CD8-positive, alpha-beta memory T cell (primary cell): ENCODE results near the gene MORN1. TPM values are rescaled to one million over a fixed set of nuclear protein-coding genes. Genes with fewer than 3 reads are reported as not detected.
A peak's percentile ranks its signal among the peaks of the same experiment; 100 is the strongest.

Experiments
- CTCF ChIA-PET: fragments of 350-600 bp; sonication (Branson Sonifier 250); formaldehyde crosslinking; loops from one replicate; lab custom pipeline; 2021; ENCODE audit warnings: antibody characterized with exemption; lab: Charles Lee
- POLR2A ChIA-PET: fragments of 350-600 bp; sonication (Branson Sonifier 250); formaldehyde crosslinking; loops from one replicate; lab custom pipeline; 2021; ENCODE audit warnings: antibody characterized with exemption; lab: Charles Lee
- DNase-seq, 5 donors: peaks; one replicate each; pipeline versions ENCODE4 v3.0.0 to v3.0.0-alpha.2; 2020 to 2022; ENCODE audit warnings: mixed read lengths in 1 of 5
- H3K27ac ChIP-seq: one replicate; pipeline ENCODE4 v1.7.0; 2013; ENCODE audit warnings: low read depth, mild to moderate bottlenecking, low read length, moderate library complexity
- H3K27me3 ChIP-seq: 2 replicates; pipeline ENCODE4 v1.7.0; 2013; ENCODE audit warnings: low read length, mild to moderate bottlenecking; ENCODE audit not compliant: insufficient read depth, poor library complexity, severe bottlenecking
- H3K36me3 ChIP-seq: 2 replicates; pipeline ENCODE4 v1.7.0; 2013; ENCODE audit warnings: mild to moderate bottlenecking, low read length, moderate library complexity; ENCODE audit not compliant: insufficient read depth
- H3K4me1 ChIP-seq: 2 replicates; pipeline ENCODE4 v1.7.0; 2013; ENCODE audit warnings: mild to moderate bottlenecking, low read length, moderate library complexity; ENCODE audit not compliant: insufficient read depth
- H3K4me3 ChIP-seq: 2 replicates; pipeline ENCODE4 v1.7.0; 2013; ENCODE audit warnings: mild to moderate bottlenecking, low read length
- H3K9me3 ChIP-seq: 2 replicates; pipeline ENCODE4 v1.7.0; 2013; ENCODE audit warnings: mild to moderate bottlenecking, low read length
- H3K27ac Mint-ChIP-seq, 8 donors: one replicate each; pipeline ENCODE4 v1.8.0; 2020 to 2021; ENCODE audit warnings: mixed read lengths in 8 of 8, mild to moderate bottlenecking in 6 of 8, inconsistent platforms in 3 of 8, moderate library complexity in 3 of 8
- H3K27me3 Mint-ChIP-seq, 2 donors: one replicate each; pipeline ENCODE4 v1.8.0; 2020 to 2021; ENCODE audit warnings: mixed read lengths in 2 of 2, mild to moderate bottlenecking in 1 of 2, moderate library complexity in 1 of 2
- H3K36me3 Mint-ChIP-seq, 3 donors: one replicate each; pipeline ENCODE4 v1.8.0; 2020 to 2021; ENCODE audit warnings: mixed read lengths in 3 of 3, inconsistent platforms in 1 of 3, mild to moderate bottlenecking in 1 of 3
- H3K4me1 Mint-ChIP-seq, 3 donors: one replicate each; pipeline ENCODE4 v1.8.0; 2020 to 2021; ENCODE audit warnings: mixed read lengths in 3 of 3, inconsistent platforms in 1 of 3, mild to moderate bottlenecking in 1 of 3
- H3K4me3 Mint-ChIP-seq, 7 donors: one replicate each; pipeline ENCODE4 v1.8.0; 2020 to 2021; ENCODE audit warnings: mixed read lengths in 7 of 7, mild to moderate bottlenecking in 6 of 7, moderate library complexity in 4 of 7, inconsistent platforms in 2 of 7
- H3K9me3 Mint-ChIP-seq, 5 donors: one replicate each; pipeline ENCODE4 v1.8.0; 2020 to 2022; ENCODE audit warnings: mixed read lengths in 5 of 5, mild to moderate bottlenecking in 3 of 5, moderate library complexity in 2 of 5, inconsistent platforms in 1 of 5
- polyA plus RNA-seq: library from polyadenylated mRNA; unstranded; fragments of 300-500 nt; fragmentation: Illumina TruSeq; gene quantifications from one replicate; pipeline ENCODE4 v1.2.3, GENCODE V29; 2021
- total RNA-seq, 2 experiments: library from RNA; stranded (reverse); gene quantifications; one replicate each; pipeline ENCODE4 v1.2.3, GENCODE V29; 2021

Gene MORN1
- total and polyA plus RNA-seq, 3 experiments from 2014 or later, result 3.3 to 10.4 (median 9.4) TPM

- Mint-ChIP-seq H3K4me3 (peak overlapping the region in 6 of 7 donors; percentile 23 to 81 (median 51)), H3K27me3 (no peaks in the 10 kb centered on the region), H3K4me1 (peaks cover 5 to 35% (median 10%) of the 10 kb centered on the region in 3 donors), H3K9me3 (no peaks in the 10 kb centered on the region), H3K27ac (peak overlapping the region in 4 of 8 donors; percentile 47 to 83 (median 78)), H3K36me3 (no peaks in the 10 kb centered on the region)
- ChIA-PET POLR2A (interaction anchor here (0.7 to 2.6 kb wide), 2 partner anchors 10 to 122 kb away, joined by 3 to 7 read pairs; partner anchors contain the start of gene FAAP20), CTCF (interaction anchor here (1.3 to 2.8 kb wide), 3 partner anchors 83 to 122 kb away, joined by 4 to 22 read pairs (median 21); partner anchors contain the start of gene FAAP20)
- no peak overlapping the region for H3K4me3 ChIP-seq
- no peaks in the 10 kb centered on the region for H3K9me3 ChIP-seq
- peaks cover 5% of the 10 kb centered on the region for H3K27me3 ChIP-seq
- no peak for DNase-seq
- peaks cover 34% of the 10 kb centered on the region for H3K4me1 ChIP-seq
- no peak overlapping the region for H3K27ac ChIP-seq
- H3K36me3 ChIP-seq, result no peaks in the 10 kb centered on the region
Observed at GRCh38 chr1:2317230-2318065, 73.9 kb downstream of the MORN1 start.

GRCh38 chr1:2316451-2316961, 74.8 kb downstream of the MORN1 start:
- ChIA-PET CTCF (interaction anchor here (1.1 to 2.8 kb wide), 6 partner anchors 16 to 121 kb away, joined by 3 to 22 read pairs (median 6); partner anchors contain the start of gene FAAP20), POLR2A (interaction anchor here (0.7 to 2.6 kb wide), 3 partner anchors 11 to 121 kb away, joined by 3 to 7 read pairs (median 4); partner anchors contain the start of gene FAAP20)
- peak overlapping the region in 3 of 8 donors; percentile 19 to 75 (median 29) for H3K27ac Mint-ChIP-seq
- no peak overlapping the region for H3K4me3 Mint-ChIP-seq
- Histone ChIP-seq H3K9me3 (no peaks in the 10 kb centered on the region), H3K27me3 (no peaks in the 10 kb centered on the region), H3K36me3 (no peaks in the 10 kb centered on the region), H3K27ac (no peak overlapping the region), H3K4me3 (no peak overlapping the region), H3K4me1 (peaks cover 44% of the 10 kb centered on the region)
- no peaks in the 10 kb centered on the region for H3K27me3 Mint-ChIP-seq
- H3K9me3 Mint-ChIP-seq, result no peaks in the 10 kb centered on the region
- H3K36me3 Mint-ChIP-seq, result no peaks in the 10 kb centered on the region
- H3K4me1 Mint-ChIP-seq, result peaks cover 7 to 44% (median 10%) of the 10 kb centered on the region in 3 donors
- no peak for DNase-seq

- DNase-seq, result no peak
- H3K4me1 Mint-ChIP-seq, result peaks cover 7 to 48% (median 10%) of the 10 kb centered on the region in 3 donors
- Histone ChIP-seq H3K4me1 (peaks cover 44% of the 10 kb centered on the region), H3K27me3 (no peaks in the 10 kb centered on the region), H3K9me3 (no peaks in the 10 kb centered on the region), H3K27ac (peak overlapping the region; percentile 38), H3K4me3 (peak overlapping the region; percentile 55), H3K36me3 (no peaks in the 10 kb centered on the region)
- H3K9me3 Mint-ChIP-seq, result no peaks in the 10 kb centered on the region
- ChIA-PET CTCF (interaction anchor here (0.9 to 2.8 kb wide), 11 partner anchors 15 to 120 kb away, joined by 3 to 22 read pairs (median 6); partner anchors contain the start of gene FAAP20), POLR2A (interaction anchor here (0.9 to 3.4 kb wide), 8 partner anchors 15 to 121 kb away, joined by 3 to 12 read pairs (median 5); partner anchors contain the start of gene FAAP20)
- no peaks in the 10 kb centered on the region for H3K36me3 Mint-ChIP-seq
- H3K27ac Mint-ChIP-seq, result peak overlapping the region; percentile 30 to 96 (median 68)
- no peaks in the 10 kb centered on the region for H3K27me3 Mint-ChIP-seq
- peak overlapping the region in 4 of 7 donors; percentile 41 to 74 (median 56) for H3K4me3 Mint-ChIP-seq
Observed at GRCh38 chr1:2315674-2316450, 75.5 kb downstream of the MORN1 start.

GRCh38 chr1:2314803-2315673, 76.3 kb downstream of the MORN1 start:
- no peaks in the 10 kb centered on the region for H3K27me3 ChIP-seq
- peaks cover 44% of the 10 kb centered on the region for H3K4me1 ChIP-seq
- POLR2A ChIA-PET, result interaction anchor here (0.9 to 3.4 kb wide), 9 partner anchors 14 to 120 kb away, joined by 3 to 12 read pairs (median 4); partner anchors contain the start of gene FAAP20

GRCh38 chr1:2314273-2314802, 77.0 kb downstream of the MORN1 start:
- Histone ChIP-seq H3K36me3 (no peaks in the 10 kb centered on the region), H3K9me3 (no peaks in the 10 kb centered on the region), H3K4me1 (peaks cover 44% of the 10 kb centered on the region), H3K27ac (no peak overlapping the region), H3K4me3 (no peak overlapping the region), H3K27me3 (no peaks in the 10 kb centered on the region)
- H3K36me3 Mint-ChIP-seq, result peaks cover 0 to 2% (median 0%) of the 10 kb centered on the region in 3 donors
- peak in 2 of 5 donors; percentile 43 to 64 for DNase-seq
- peaks cover 7 to 49% (median 10%) of the 10 kb centered on the region in 3 donors for H3K4me1 Mint-ChIP-seq
- peak overlapping the region in 4 of 8 donors; percentile 74 to 80 (median 78) for H3K27ac Mint-ChIP-seq
- no peaks in the 10 kb centered on the region for H3K9me3 Mint-ChIP-seq
- ChIA-PET CTCF (interaction anchor here (1.3 to 2.8 kb wide), 8 partner anchors 13 to 119 kb away, joined by 4 to 21 read pairs (median 6); partner anchors contain the start of gene FAAP20), POLR2A (interaction anchor here (1.6 to 3.4 kb wide), 5 partner anchors 14 to 119 kb away, joined by 4 to 12 read pairs (median 9); partner anchors contain the start of gene FAAP20)
- H3K4me3 Mint-ChIP-seq, result peak overlapping the region in 1 of 7 donors; percentile 67
- H3K27me3 Mint-ChIP-seq, result no peaks in the 10 kb centered on the region

More at GRCh38 chr1:2314803-2315673, 76.3 kb downstream of the MORN1 start:
- peak; percentile 58 to 84 (median 75) for DNase-seq
- peak overlapping the region; percentile 55 for H3K4me3 ChIP-seq
- no peaks in the 10 kb centered on the region for H3K36me3 Mint-ChIP-seq
- CTCF ChIA-PET, result interaction anchor here (0.9 to 2.8 kb wide), 10 partner anchors 14 to 119 kb away, joined by 3 to 22 read pairs (median 6); partner anchors contain the start of gene FAAP20
- H3K27ac Mint-ChIP-seq, result peak overlapping the region in 7 of 8 donors; percentile 30 to 96 (median 59)
- H3K36me3 ChIP-seq, result no peaks in the 10 kb centered on the region
- H3K27me3 Mint-ChIP-seq, result no peaks in the 10 kb centered on the region
- peaks cover 7 to 49% (median 10%) of the 10 kb centered on the region in 3 donors for H3K4me1 Mint-ChIP-seq
- no peaks in the 10 kb centered on the region for H3K9me3 Mint-ChIP-seq
- H3K27ac ChIP-seq, result peak overlapping the region; percentile 38
- peak overlapping the region in 4 of 7 donors; percentile 41 to 74 (median 56) for H3K4me3 Mint-ChIP-seq
- H3K9me3 ChIP-seq, result no peaks in the 10 kb centered on the region

- Mint-ChIP-seq H3K9me3 (no peaks in the 10 kb centered on the region), H3K27me3 (no peaks in the 10 kb centered on the region), H3K4me3 (peak overlapping the region in 4 of 7 donors; percentile 23 to 67 (median 42)), H3K4me1 (peaks cover 6 to 43% (median 7%) of the 10 kb centered on the region in 3 donors), H3K36me3 (peaks cover 0 to 8% (median 0%) of the 10 kb centered on the region in 3 donors), H3K27ac (peak overlapping the region in 7 of 8 donors; percentile 47 to 91 (median 77))
- POLR2A ChIA-PET, result interaction anchor here (1.2 to 3.4 kb wide), 6 partner anchors 13 to 119 kb away, joined by 3 to 12 read pairs (median 8); partner anchors contain the start of gene FAAP20
- CTCF ChIA-PET, result interaction anchor here (1.2 to 2.2 kb wide), 9 partner anchors 11 to 119 kb away, joined by 3 to 9 read pairs (median 4); partner anchors contain the start of gene FAAP20
- Histone ChIP-seq H3K36me3 (no peaks in the 10 kb centered on the region), H3K27ac (no peak overlapping the region), H3K4me3 (no peak overlapping the region), H3K4me1 (peaks cover 44% of the 10 kb centered on the region), H3K9me3 (no peaks in the 10 kb centered on the region), H3K27me3 (no peaks in the 10 kb centered on the region)
- no peak for DNase-seq
Observed at GRCh38 chr1:2313651-2314261, 77.6 kb downstream of the MORN1 start.
